K562 (cell line): ENCODE measurements around the gene NAIF1.

ENCODE experiments used
- BACH1 ChIP-seq: fragments of 200-800 bp; sonication (Bioruptor generic); IDR thresholded peaks from 2 replicates; pipeline ENCODE4 v1.6.1; 2016; ENCODE audit warnings: missing genetic modification characterization, missing compliant biosample characterization
- SIN3A ChIP-seq, 2 experiments: fragments of 150-350 bp in 1 of 2; IDR thresholded peaks; 2 replicates each; pipeline ENCODE4 v1.6.1; 2011 to 2016; ENCODE audit warnings: borderline replicate concordance in 2 of 2, low read depth in 2 of 2, low read length in 2 of 2, mild to moderate bottlenecking in 2 of 2, moderate library complexity in 2 of 2; ENCODE audit not compliant: control insufficient read depth in 1 of 2
- SIN3B ChIP-seq: fragments of 450-650 bp; IDR thresholded peaks from 2 replicates; pipeline ENCODE4 v1.6.1; 2017; ENCODE audit warnings: low read depth, mild to moderate bottlenecking, moderate library complexity
- TF ChIP-seq, protein P1 (sequence below), 3 experiments: IDR thresholded peaks in 2 of 3; conservative IDR thresholded peaks in 1 of 3; 2 replicates each; pipeline ENCODE4 v1.5.1; 2011 to 2012; ENCODE audit warnings: low read length in 3 of 3, mild to moderate bottlenecking in 3 of 3, control low read depth in 2 of 3, improper control_type of control experiment in 1 of 3, inconsistent platforms in 1 of 3, low read depth in 1 of 3, mixed read lengths in 1 of 3, moderate library complexity in 1 of 3; ENCODE audit not compliant: insufficient read depth in 2 of 3
- TF ChIP-seq, protein P2 (sequence below), 2 experiments: fragments of 450-650 bp; conservative IDR thresholded peaks; 2 replicates each; pipeline ENCODE4 v1.6.1; 2017; ENCODE audit warnings: mild to moderate bottlenecking in 2 of 2, moderate library complexity in 2 of 2

GRCh38 chr9:128099932-128100491 lies 32.9 kb upstream of the NAIF1 start:
- TF ChIP-seq SIN3A (IDR thresholded peaks at IDR 0.05; ENCODE audit: borderline replicate concordance in 2 of 2, control insufficient read depth in 1 of 2, low read depth in 2 of 2, low read length in 2 of 2) (no peak), SIN3B (no peak), BACH1 (tag) (no peak)
- TF ChIP-seq, protein P1, sequence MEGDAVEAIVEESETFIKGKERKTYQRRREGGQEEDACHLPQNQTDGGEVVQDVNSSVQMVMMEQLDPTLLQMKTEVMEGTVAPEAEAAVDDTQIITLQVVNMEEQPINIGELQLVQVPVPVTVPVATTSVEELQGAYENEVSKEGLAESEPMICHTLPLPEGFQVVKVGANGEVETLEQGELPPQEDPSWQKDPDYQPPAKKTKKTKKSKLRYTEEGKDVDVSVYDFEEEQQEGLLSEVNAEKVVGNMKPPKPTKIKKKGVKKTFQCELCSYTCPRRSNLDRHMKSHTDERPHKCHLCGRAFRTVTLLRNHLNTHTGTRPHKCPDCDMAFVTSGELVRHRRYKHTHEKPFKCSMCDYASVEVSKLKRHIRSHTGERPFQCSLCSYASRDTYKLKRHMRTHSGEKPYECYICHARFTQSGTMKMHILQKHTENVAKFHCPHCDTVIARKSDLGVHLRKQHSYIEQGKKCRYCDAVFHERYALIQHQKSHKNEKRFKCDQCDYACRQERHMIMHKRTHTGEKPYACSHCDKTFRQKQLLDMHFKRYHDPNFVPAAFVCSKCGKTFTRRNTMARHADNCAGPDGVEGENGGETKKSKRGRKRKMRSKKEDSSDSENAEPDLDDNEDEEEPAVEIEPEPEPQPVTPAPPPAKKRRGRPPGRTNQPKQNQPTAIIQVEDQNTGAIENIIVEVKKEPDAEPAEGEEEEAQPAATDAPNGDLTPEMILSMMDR (IDR thresholded peaks at IDR 0.05 in 2 of 3, conservative IDR thresholded peaks at IDR 0.05 in 1 of 3; ENCODE audit: insufficient read depth in 2 of 3, low read depth in 1 of 3, low read length in 3 of 3), result no peak
- TF ChIP-seq, protein P2, sequence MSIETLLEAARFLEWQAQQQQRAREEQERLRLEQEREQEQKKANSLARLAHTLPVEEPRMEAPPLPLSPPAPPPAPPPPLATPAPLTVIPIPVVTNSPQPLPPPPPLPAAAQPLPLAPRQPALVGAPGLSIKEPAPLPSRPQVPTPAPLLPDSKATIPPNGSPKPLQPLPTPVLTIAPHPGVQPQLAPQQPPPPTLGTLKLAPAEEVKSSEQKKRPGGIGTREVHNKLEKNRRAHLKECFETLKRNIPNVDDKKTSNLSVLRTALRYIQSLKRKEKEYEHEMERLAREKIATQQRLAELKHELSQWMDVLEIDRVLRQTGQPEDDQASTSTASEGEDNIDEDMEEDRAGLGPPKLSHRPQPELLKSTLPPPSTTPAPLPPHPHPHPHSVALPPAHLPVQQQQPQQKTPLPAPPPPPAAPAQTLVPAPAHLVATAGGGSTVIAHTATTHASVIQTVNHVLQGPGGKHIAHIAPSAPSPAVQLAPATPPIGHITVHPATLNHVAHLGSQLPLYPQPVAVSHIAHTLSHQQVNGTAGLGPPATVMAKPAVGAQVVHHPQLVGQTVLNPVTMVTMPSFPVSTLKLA (conservative IDR thresholded peaks at IDR 0.05), result no peak
